HG02642 (cell line): ENCODE data around the gene LMOD3.

Source experiments
- ATAC-seq: cut with Tn5 transposase; IDR thresholded peaks from one replicate; pipeline ENCODE4 v1.9.1; 2021; ENCODE audit warnings: mild to moderate bottlenecking; ENCODE audit not compliant: unreplicated experiment, poor library complexity

Gene LMOD3

DNA sequence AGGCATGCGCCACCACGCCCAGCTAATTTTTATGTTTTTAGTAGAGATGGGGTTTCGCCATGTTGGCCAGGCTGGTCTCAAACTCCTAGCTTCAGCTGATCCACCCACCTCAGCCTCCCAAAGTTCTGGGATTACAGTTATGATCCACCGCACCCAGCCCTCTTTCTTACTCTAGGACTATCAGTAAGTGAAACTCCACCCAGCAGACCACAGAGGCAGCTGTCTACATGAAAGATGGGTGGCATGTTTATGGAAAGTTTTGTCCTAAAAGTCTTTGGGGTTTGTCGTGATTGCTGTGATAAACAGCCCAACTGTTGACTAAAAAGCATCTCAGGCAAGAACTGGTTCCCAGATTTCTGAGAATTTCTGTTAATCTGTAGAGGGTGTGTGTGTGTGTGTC is 26.8 kb downstream of the LMOD3 start:
- peak; percentile 25 for ATAC-seq

GRCh38 chr3:69094467-69095205 is 27.8 kb downstream of the LMOD3 start:
- no peak for ATAC-seq

DNA sequence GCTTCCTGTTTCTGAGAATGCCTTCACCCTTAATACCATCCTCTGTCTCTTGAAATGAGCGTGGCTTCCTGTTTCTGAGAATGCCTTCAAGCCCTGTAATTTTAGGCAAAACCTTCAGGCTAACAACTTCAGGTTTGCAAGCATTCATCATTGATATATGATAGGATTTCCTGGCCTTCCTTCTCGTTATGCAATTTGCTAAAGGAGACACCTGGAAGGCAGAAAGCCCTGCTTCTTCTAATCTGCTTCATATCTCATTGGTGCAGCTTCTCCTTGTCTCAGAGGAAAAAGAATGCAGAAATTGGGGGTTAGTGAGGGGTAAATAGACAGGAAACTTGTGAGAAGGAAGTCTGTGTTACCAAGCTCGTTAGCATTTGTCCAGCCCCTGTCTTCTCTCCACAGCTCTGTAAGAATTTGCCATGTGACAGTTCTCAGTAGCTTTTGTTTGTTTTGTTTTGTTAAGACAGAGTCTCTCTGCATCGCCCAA is 30.3 kb downstream of the LMOD3 start:
- peak; percentile 70 for ATAC-seq

- ATAC-seq = no peak
Measured at GRCh38 chr3:69091389-69092029, 30.9 kb downstream of the LMOD3 start.

DNA sequence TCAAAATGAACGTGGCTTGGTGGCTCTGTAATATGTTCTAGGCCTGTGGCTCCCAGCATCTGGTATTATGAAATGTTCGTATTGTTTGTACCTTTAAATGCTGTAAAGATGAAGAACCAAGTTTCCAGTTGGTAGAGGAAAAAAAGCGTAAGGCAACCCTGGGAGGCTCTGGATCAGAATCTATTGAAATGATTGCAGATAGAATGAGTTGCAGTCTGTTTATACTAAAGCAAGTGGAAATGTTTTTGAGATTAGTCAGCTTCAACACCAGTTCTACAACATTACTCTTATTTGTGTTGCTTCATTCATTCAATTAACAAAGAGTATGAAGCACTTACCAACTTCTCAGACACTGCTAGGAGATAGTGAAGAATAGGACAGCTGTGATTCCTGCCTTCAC is 32.4 kb downstream of the LMOD3 start:
- ATAC-seq = no peak

DNA sequence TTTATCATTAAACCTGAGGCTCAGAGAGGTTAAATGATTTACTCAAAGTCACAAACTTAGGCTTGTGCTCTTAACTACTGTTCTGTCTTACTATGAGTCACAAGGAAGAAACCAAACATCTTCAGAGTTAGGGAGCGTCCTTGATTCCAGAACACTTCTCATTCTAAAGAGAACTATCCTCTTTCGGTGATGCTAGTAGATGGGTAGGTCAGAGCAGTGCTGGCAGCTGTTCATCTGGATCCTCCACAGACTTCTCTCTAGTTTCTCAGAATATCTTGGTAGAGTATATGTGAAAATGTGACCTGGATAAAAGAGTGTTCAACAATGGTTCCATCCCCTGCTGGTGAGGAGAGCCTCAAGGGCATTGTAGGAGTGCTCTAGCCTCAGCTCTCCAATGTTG is 34.3 kb downstream of the LMOD3 start:
- peak; percentile 22 for ATAC-seq

DNA sequence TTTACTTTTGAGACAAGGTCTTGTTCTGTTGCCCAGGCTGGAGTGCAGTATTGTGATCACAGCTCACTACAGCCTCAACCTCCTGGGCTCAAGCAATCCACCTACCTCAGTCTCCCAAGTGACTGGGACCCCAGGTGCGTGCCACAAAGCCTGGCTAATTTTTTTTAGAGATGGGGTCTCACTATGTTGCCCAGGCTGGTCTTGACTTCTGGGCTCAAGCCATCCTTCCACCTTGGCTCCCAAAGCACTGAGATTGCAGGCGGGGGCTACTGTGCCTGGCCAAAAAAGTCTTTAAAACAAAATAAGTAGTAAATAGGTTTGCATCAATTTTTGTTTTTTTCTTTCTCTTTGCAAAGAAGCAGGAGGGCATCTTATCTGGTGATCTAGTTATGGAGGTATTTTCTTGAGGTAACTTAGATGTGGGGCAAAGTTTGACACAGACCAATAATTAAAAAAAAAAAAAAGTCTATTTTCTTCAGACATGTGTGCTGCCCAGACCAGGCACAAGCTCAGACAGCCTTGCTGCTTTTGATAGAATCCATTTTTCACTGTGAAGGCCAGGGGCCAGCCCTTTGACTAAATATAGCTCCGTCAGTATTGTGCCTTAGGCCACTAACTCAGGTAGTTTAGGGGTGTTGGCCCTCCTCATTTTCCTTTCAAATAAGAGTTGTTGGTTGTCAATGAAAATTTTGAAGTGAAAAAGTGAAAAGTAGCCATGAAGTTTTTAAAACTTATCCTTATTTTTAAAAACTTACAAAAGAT is 35.2 kb downstream of the LMOD3 start:
- ATAC-seq = no peak

DNA sequence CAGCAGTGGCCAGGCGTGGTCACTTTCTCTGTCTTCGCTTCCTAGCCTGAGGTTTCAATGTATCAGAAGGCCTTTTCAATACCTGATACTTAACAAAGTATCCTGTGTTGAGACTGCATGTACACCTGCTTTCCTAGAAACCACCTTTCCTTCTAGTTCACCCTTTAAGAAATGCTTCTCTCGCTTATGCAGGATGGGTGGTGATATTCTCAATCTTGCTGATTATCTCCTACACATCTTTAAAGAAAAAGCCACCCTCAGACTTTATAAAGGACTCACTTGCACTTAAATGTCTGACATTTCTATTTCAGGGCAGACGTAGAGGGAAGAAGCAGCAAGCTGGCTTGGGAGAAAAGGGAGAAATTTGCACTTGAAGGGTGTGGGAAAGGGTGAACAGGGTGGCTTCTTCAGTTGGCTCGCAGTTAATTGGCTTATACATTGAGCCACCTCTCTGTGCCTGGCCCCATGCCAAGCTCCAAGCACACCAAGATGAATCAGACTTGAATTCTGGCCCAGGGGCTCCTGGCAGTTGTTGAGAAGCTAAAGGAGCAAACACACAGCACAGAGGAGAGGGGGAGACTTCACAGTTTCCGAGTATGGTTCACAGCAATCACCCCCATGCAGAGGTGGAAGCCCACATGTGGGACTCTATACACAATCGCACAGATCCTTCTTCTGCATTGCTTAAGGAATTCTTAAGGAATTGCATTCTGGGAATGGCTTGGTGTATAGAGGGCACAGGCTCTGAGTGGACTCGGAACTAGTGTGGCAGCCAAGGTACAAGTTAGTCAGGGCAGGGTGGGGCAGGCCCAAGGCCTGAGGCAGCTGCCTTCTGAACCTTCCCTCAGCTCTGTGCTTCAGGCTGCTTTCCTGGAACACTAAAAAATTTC is 36.3 kb downstream of the LMOD3 start:
- no peak for ATAC-seq

GRCh38 chr3:69085168-69085832 is 37.1 kb downstream of the LMOD3 start:
- ATAC-seq = peak; percentile 2

- peak; percentile 60 for ATAC-seq
Measured at GRCh38 chr3:69084326-69085167, 37.8 kb downstream of the LMOD3 start, which contains the start of gene ARL6IP5. Gene ARL6IP5 (plus strand): TSS chr3:69084937. CDS start chr3:69085048, 111 bp downstream.

- ATAC-seq = peak; percentile 64
Measured at GRCh38 chr3:69082805-69083204, 39.6 kb downstream of the LMOD3 start.

GRCh38 chr3:69082361-69082760 is 40.0 kb downstream of the LMOD3 start:
- no peak for ATAC-seq

- no peak for ATAC-seq
Measured at GRCh38 chr3:69081583-69082262, 40.7 kb downstream of the LMOD3 start.

DNA sequence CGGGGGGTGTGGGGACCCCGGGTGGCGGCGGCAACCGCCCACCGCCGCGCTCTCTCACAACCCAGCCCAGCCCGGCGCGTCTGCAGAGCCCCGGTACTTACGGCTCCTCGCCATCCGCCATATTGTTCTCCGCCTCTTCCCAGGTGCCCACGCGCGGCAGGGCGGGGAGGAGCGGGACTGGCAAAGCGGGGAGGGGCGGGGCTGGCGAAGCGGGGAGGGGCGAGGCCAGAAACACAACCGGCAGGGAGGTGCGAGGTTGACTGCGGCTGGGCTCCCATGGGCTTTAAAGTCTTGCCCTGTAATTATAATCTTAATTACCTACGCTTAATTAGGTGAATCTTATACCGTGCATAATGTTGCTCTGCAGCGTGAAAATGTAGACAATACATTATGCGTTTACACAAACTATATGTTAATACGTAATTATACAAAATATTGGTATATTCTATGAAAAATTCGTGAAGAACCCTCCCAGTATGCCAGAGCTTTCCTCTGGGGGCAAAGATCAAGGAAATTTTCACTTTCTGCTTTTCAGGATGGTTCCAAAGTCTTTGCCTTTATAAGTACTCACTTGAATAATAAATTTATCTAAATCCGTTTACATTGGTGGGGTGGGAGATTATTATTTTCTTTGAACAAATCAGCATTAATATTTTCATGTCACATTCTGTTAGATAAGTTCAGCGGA is 42.0 kb downstream of the LMOD3 start, which contains the start of gene UBA3:
TSS of gene UBA3 (minus strand) at position 133 of the 688 bp plus-strand sequence. CDS start at position 121, 12 bp downstream.
- ATAC-seq = peak; percentile 52

DNA sequence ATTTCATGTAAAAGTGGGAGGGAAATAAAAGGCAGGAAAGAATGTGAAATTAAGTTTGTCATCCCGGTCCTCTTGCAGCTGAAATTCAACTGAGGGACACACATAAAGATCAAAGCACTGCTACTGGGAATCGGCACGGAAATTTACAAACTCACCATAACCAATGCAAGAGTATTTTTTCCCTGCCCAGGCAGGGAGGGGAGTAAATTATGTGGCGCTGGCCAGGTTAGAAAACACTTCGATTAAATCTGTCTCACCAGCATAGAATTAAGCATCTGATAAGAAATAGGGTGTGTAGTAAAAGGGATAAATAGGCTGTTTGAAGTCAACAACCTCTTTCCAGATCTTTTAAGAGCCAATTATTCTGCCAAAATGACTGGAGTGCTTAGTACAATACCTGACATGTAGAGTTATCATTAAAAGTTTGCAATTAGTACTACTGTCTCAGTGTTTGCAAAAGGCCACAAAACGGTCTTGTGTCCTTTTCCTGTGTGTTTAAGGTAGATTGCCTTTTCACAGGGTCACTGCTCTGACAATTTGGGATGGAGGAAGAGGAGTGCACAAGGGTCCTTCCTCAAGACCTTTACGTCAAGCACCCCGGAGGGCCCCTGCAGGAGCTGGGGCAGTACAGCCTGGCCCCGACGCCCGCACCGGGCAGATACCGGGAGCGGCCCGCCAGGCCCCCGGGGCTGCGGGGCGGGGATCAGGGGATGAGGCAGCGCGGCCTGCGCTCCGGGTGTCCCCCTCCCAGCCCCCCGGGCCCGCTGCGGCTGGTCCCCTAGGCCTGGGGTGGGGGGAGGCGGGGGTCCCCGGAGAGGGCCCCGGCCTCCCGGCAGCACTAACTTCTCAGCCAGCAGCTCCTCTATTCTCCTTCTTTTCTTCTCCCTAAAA is 42.9 kb downstream of the LMOD3 start:
- ATAC-seq = peak; percentile 23

GRCh38 chr3:69072928-69073327 is 49.5 kb downstream of the LMOD3 start:
- no peak for ATAC-seq
